Measurements from ENCODE around the gene PLEKHH2.

GRCh38 chr2:43675646-43676321, 38.7 kb downstream of the PLEKHH2 start:
- TF ChIP-seq, protein P1, sequence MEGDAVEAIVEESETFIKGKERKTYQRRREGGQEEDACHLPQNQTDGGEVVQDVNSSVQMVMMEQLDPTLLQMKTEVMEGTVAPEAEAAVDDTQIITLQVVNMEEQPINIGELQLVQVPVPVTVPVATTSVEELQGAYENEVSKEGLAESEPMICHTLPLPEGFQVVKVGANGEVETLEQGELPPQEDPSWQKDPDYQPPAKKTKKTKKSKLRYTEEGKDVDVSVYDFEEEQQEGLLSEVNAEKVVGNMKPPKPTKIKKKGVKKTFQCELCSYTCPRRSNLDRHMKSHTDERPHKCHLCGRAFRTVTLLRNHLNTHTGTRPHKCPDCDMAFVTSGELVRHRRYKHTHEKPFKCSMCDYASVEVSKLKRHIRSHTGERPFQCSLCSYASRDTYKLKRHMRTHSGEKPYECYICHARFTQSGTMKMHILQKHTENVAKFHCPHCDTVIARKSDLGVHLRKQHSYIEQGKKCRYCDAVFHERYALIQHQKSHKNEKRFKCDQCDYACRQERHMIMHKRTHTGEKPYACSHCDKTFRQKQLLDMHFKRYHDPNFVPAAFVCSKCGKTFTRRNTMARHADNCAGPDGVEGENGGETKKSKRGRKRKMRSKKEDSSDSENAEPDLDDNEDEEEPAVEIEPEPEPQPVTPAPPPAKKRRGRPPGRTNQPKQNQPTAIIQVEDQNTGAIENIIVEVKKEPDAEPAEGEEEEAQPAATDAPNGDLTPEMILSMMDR (conservative IDR thresholded peaks at IDR 0.05 in 1 of 2, IDR thresholded peaks at IDR 0.05 in 1 of 2; ENCODE audit: extremely low read depth in 1 of 2, insufficient read depth in 1 of 2, low read depth in 1 of 2, low read length in 2 of 2), result no peak
- no peak for TF ChIP-seq EZH2 (IDR thresholded peaks at IDR 0.05; ENCODE audit: borderline replicate concordance, low read length)
